ENCODE measurements around the gene SIRT7.

Gene SIRT7

DNA sequence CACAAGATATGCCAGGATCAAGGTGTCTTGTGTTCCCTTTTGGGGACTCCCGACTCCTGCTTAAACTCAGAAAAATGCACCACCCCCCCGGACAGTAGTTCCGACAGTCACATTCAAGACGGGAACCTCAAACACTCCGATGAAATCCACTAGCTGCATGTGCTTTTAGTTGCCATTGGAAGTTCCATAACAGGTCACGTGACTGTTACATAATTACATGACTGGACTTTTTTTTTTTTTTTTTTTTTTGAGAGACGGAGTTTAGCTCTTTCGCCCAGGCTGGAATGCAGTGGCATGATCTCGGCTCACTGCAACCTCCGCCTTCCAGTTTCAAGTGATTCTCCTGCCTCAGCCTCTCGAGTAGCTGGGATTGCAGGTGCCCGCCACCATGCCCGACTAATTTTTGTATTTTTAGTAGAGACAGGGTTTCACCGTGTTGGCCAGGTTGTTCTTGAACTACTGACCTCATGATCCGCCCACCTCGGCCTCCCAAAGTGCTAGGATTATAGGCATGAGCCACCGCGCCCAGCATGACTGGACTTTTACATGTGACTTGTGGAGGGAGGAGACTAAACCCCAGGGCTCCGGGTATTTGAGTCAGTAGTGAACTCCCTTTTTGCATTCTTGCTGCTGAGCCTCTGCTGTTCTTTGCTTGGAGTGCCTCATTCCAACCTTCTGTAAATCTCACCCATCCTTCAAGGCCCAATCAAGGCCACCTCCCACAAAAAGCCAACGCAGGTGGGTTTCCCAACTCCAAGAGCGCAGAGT is 1.6 kb downstream of the SIRT7 start:
- Histone ChIP-seq H3K23ac (ENCODE audit: low read depth, low read length, poor library complexity) (no peak overlapping the region), H2BK12ac (ENCODE audit: low read length) (no peak overlapping the region), H3K14ac (ENCODE audit: low read length) (no peak overlapping the region), H2BK120ac (ENCODE audit: low read depth, low read length) (no peak overlapping the region), H4K91ac (ENCODE audit: low read depth, low read length, poor library complexity) (no peak overlapping the region), H3K27me3 (ENCODE audit: control insufficient read depth in 3 of 3, insufficient read depth in 3 of 3, low read depth in 1 of 3, low read length in 3 of 3) (no peaks in the 10 kb centered on the region), H3K36me3 (replicated peaks in 1 of 2; ENCODE audit: control insufficient read depth in 2 of 2, insufficient read depth in 2 of 2, low read length in 2 of 2) (peaks cover 31 to 66% of the 10 kb centered on the region in 2 donors), H3K9me3 (replicated peaks in 1 of 2; ENCODE audit: control insufficient read depth in 2 of 2, insufficient read depth in 1 of 2, low read depth in 1 of 2, low read length in 2 of 2) (no peaks in the 10 kb centered on the region), H2AFZ (ENCODE audit: low read length) (no peak overlapping the region), H3K4me1 (ENCODE audit: control insufficient read depth in 2 of 2, insufficient read depth in 1 of 2, low read depth in 1 of 2, low read length in 2 of 2) (peaks cover 3 to 7% of the 10 kb centered on the region in 2 donors), H3K18ac (ENCODE audit: low read length) (no peak overlapping the region), H4K8ac (ENCODE audit: low read depth, low read length) (no peak overlapping the region), H3K4me2 (ENCODE audit: insufficient read depth, low read length, poor library complexity, severe bottlenecking) (no peak overlapping the region), H3K79me1 (ENCODE audit: low read depth, low read length) (peaks cover 17% of the 10 kb centered on the region), H3K4ac (ENCODE audit: low read length) (no peak overlapping the region), H3K4me3 (ENCODE audit: low read length in 2 of 2) (peak overlapping the region in 1 of 2 donors; percentile 77), H2AK5ac (ENCODE audit: low read depth, low read length) (no peak overlapping the region), H2BK15ac (ENCODE audit: low read length) (no peak overlapping the region), H2BK5ac (ENCODE audit: low read length) (no peak overlapping the region), H3K9ac (ENCODE audit: low read depth, low read length, poor library complexity) (no peak overlapping the region), H3K27ac (replicated peaks; ENCODE audit: low read length) (no peak overlapping the region)
- no CpG with 5 or more reads among the region's 21 CpGs for WGBS, 2 donors (ENCODE audit: extremely low coverage in 2 of 2, insufficient read length in 2 of 2, insufficient replicate concordance in 1 of 2)
- no peak for DNase-seq (ENCODE audit: low spot score)

DNA sequence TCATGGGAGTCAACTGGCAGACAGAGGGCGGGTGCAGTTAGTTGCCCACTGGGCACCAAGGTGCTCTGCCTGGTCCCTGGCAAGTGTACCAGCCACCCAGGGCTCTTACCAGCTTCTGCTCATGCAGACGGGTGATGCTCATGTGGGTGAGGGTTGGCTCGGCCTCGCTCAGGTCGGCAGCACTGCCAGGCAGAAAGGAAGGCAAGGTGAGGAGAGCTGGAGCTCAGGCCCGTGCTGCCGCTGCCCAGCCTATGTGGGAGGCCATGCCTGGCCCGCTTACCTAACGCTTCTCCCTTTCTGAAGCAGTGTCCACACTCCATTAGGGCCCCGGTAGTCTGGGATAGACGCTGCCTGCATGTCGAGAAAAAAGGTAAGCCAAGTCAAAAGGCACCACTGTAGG is 2.6 kb downstream of the SIRT7 start:
- H3K23ac ChIP-seq (ENCODE audit: low read depth, low read length, poor library complexity): no peak overlapping the region
- H2BK120ac ChIP-seq (ENCODE audit: low read depth, low read length): no peak overlapping the region
- no CpG with 5 or more reads among the region's 12 CpGs for WGBS, 2 donors (ENCODE audit: extremely low coverage in 2 of 2, insufficient read length in 2 of 2, insufficient replicate concordance in 1 of 2)
- H4K8ac ChIP-seq (ENCODE audit: low read depth, low read length): no peak overlapping the region
- H3K27ac ChIP-seq (replicated peaks; ENCODE audit: low read length): no peak overlapping the region
- H3K4ac ChIP-seq (ENCODE audit: low read length): no peak overlapping the region
- no peak for DNase-seq (ENCODE audit: low spot score)
- H2BK5ac ChIP-seq (ENCODE audit: low read length): no peak overlapping the region
- H3K27me3 ChIP-seq (ENCODE audit: control insufficient read depth in 3 of 3, insufficient read depth in 3 of 3, low read depth in 1 of 3, low read length in 3 of 3): no peaks in the 10 kb centered on the region
- H3K4me2 ChIP-seq (ENCODE audit: insufficient read depth, low read length, poor library complexity, severe bottlenecking): no peak overlapping the region
- H3K4me1 ChIP-seq (ENCODE audit: control insufficient read depth in 2 of 2, insufficient read depth in 1 of 2, low read depth in 1 of 2, low read length in 2 of 2): peaks cover 4 to 10% of the 10 kb centered on the region in 2 donors
- no peak overlapping the region for H2BK12ac ChIP-seq (ENCODE audit: low read length)
- no peak overlapping the region for H2BK15ac ChIP-seq (ENCODE audit: low read length)
- H3K9me3 ChIP-seq (replicated peaks in 1 of 2; ENCODE audit: control insufficient read depth in 2 of 2, insufficient read depth in 1 of 2, low read depth in 1 of 2, low read length in 2 of 2): no peaks in the 10 kb centered on the region
- no peak overlapping the region for H2AK5ac ChIP-seq (ENCODE audit: low read depth, low read length)
- peak overlapping the region in 1 of 2 donors; percentile 3 for H3K4me3 ChIP-seq (ENCODE audit: low read length in 2 of 2)
- H2AFZ ChIP-seq (ENCODE audit: low read length): no peak overlapping the region
- no peak overlapping the region for H3K18ac ChIP-seq (ENCODE audit: low read length)
- peaks cover 28 to 58% of the 10 kb centered on the region in 2 donors for H3K36me3 ChIP-seq (replicated peaks in 1 of 2; ENCODE audit: control insufficient read depth in 2 of 2, insufficient read depth in 2 of 2, low read length in 2 of 2)
- H3K9ac ChIP-seq (ENCODE audit: low read depth, low read length, poor library complexity): no peak overlapping the region
- H3K79me1 ChIP-seq (ENCODE audit: low read depth, low read length): peaks cover 8% of the 10 kb centered on the region
- no peak overlapping the region for H4K91ac ChIP-seq (ENCODE audit: low read depth, low read length, poor library complexity)
- no peak overlapping the region for H3K14ac ChIP-seq (ENCODE audit: low read length)

DNA sequence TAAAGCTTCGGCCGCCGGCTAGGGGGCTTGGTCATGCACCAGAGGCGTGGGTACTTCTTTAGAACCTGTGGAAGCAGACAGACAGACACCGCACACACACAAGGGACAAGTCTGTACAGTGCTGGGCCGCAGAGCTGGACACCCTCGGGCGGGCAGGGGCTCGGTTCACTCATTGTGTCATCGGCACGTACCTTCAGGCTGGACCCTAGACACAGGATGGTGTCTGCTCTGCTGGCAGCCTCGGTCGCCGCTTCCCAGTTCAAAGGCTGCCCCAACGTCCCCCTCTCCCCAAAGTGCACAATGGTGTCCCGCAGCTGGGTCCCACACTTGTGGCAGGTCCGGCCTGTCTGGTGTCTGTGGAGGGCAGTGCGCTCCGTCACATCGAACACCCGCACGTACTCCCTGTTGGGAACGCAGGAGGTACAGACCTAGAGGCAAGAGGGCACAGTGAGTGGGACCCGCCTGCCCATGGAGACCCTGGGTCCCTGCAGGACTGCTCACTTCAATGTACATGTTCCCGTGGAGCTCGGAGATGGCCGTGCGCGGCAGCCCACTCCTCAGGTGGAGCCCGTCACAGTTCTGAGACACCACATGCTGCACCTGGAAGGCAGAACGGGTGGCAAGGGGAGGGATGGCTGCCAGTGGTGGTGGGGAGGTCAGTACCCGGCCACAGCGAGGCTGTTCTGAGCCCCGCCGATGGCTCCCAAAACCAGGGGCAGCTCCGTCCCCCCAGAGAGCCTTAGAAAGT is 3.7 kb downstream of the SIRT7 start:
- Histone ChIP-seq H3K4ac (ENCODE audit: low read length) (no peak overlapping the region), H3K27me3 (ENCODE audit: control insufficient read depth in 3 of 3, insufficient read depth in 3 of 3, low read depth in 1 of 3, low read length in 3 of 3) (no peaks in the 10 kb centered on the region), H2AK5ac (ENCODE audit: low read depth, low read length) (no peak overlapping the region), H3K14ac (ENCODE audit: low read length) (no peak overlapping the region), H2BK5ac (ENCODE audit: low read length) (no peak overlapping the region), H4K91ac (ENCODE audit: low read depth, low read length, poor library complexity) (no peak overlapping the region), H2AFZ (ENCODE audit: low read length) (no peak overlapping the region), H3K27ac (replicated peaks; ENCODE audit: low read length) (no peak overlapping the region), H3K9ac (ENCODE audit: low read depth, low read length, poor library complexity) (no peak overlapping the region), H3K79me1 (ENCODE audit: low read depth, low read length) (peaks cover 8% of the 10 kb centered on the region), H3K23ac (ENCODE audit: low read depth, low read length, poor library complexity) (no peak overlapping the region), H3K36me3 (replicated peaks in 1 of 2; ENCODE audit: control insufficient read depth in 2 of 2, insufficient read depth in 2 of 2, low read length in 2 of 2) (peaks cover 24 to 51% of the 10 kb centered on the region in 2 donors), H2BK15ac (ENCODE audit: low read length) (no peak overlapping the region), H3K4me1 (ENCODE audit: control insufficient read depth in 2 of 2, insufficient read depth in 1 of 2, low read depth in 1 of 2, low read length in 2 of 2) (peaks cover 7 to 18% of the 10 kb centered on the region in 2 donors), H3K4me2 (ENCODE audit: insufficient read depth, low read length, poor library complexity, severe bottlenecking) (no peak overlapping the region), H2BK12ac (ENCODE audit: low read length) (no peak overlapping the region), H2BK120ac (ENCODE audit: low read depth, low read length) (peak overlapping the region; percentile 30), H4K8ac (ENCODE audit: low read depth, low read length) (no peak overlapping the region), H3K18ac (ENCODE audit: low read length) (no peak overlapping the region), H3K9me3 (replicated peaks in 1 of 2; ENCODE audit: control insufficient read depth in 2 of 2, insufficient read depth in 1 of 2, low read depth in 1 of 2, low read length in 2 of 2) (no peaks in the 10 kb centered on the region), H3K4me3 (ENCODE audit: low read length in 2 of 2) (no peak overlapping the region)
- WGBS, 2 donors (ENCODE audit: extremely low coverage in 2 of 2, insufficient read length in 2 of 2, insufficient replicate concordance in 1 of 2): no CpG with 5 or more reads among the region's 36 CpGs
- no peak for DNase-seq (ENCODE audit: low spot score)

DNA sequence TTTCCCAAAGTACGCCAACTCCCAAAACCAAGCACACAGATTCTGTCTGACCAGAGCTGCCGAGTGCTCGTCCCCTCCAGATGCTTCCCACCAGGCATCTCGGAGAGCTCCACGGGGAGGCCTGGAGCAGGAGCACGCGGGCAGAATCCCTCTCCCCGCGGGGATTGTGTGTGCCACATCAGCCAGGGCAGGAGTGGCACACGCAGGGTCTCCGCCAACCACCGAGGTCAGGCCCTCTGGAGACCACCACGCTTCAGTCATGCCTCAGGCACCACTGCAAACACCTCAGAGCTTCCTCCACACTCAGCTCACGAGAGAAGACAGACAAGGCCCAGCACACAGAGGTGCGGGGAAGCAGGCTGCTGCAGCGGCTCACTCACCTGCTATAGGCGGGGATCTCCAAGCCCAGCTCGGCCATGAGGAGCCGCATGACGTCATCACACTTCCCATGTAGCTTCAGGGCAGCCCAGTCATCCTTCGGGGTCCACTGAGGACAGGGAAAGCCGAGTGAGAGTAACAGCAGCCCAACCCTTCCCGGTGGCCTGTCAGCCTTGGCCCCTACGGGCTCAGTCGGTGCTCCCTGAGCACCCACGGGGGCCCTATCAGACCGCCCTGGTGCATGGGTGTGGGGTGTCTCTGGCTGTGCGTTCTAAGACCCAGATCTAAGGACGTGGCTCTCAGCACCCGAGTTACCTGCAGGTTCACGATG is 4.4 kb downstream of the SIRT7 start:
- H3K9ac ChIP-seq (ENCODE audit: low read depth, low read length, poor library complexity): no peak overlapping the region
- H2AK5ac ChIP-seq (ENCODE audit: low read depth, low read length): no peak overlapping the region
- peaks cover 7 to 18% of the 10 kb centered on the region in 2 donors for H3K4me1 ChIP-seq (ENCODE audit: control insufficient read depth in 2 of 2, insufficient read depth in 1 of 2, low read depth in 1 of 2, low read length in 2 of 2)
- no peak overlapping the region for H2BK15ac ChIP-seq (ENCODE audit: low read length)
- no peak overlapping the region for H3K4me2 ChIP-seq (ENCODE audit: insufficient read depth, low read length, poor library complexity, severe bottlenecking)
- H3K14ac ChIP-seq (ENCODE audit: low read length): no peak overlapping the region
- no peaks in the 10 kb centered on the region for H3K27me3 ChIP-seq (ENCODE audit: control insufficient read depth in 3 of 3, insufficient read depth in 3 of 3, low read depth in 1 of 3, low read length in 3 of 3)
- no peak overlapping the region for H2AFZ ChIP-seq (ENCODE audit: low read length)
- no peak overlapping the region for H2BK5ac ChIP-seq (ENCODE audit: low read length)
- no peaks in the 10 kb centered on the region for H3K9me3 ChIP-seq (replicated peaks in 1 of 2; ENCODE audit: control insufficient read depth in 2 of 2, insufficient read depth in 1 of 2, low read depth in 1 of 2, low read length in 2 of 2)
- WGBS, 2 donors (ENCODE audit: extremely low coverage in 2 of 2, insufficient read length in 2 of 2, insufficient replicate concordance in 1 of 2): no CpG with 5 or more reads among the region's 31 CpGs
- peaks cover 28 to 53% of the 10 kb centered on the region in 2 donors for H3K36me3 ChIP-seq (replicated peaks in 1 of 2; ENCODE audit: control insufficient read depth in 2 of 2, insufficient read depth in 2 of 2, low read length in 2 of 2)
- DNase-seq (ENCODE audit: low spot score): no peak
- H3K4ac ChIP-seq (ENCODE audit: low read length): no peak overlapping the region
- H3K23ac ChIP-seq (ENCODE audit: low read depth, low read length, poor library complexity): no peak overlapping the region
- H3K79me1 ChIP-seq (ENCODE audit: low read depth, low read length): peaks cover 8% of the 10 kb centered on the region
- no peak overlapping the region for H2BK12ac ChIP-seq (ENCODE audit: low read length)
- peak overlapping the region; percentile 23 for H4K8ac ChIP-seq (ENCODE audit: low read depth, low read length)
- H3K4me3 ChIP-seq (ENCODE audit: low read length in 2 of 2): no peak overlapping the region
- H4K91ac ChIP-seq (ENCODE audit: low read depth, low read length, poor library complexity): no peak overlapping the region
- H3K27ac ChIP-seq (replicated peaks; ENCODE audit: low read length): no peak overlapping the region
- no peak overlapping the region for H3K18ac ChIP-seq (ENCODE audit: low read length)
- peak overlapping the region; percentile 30 for H2BK120ac ChIP-seq (ENCODE audit: low read depth, low read length)
